Adrenal gland (tissue), 5 donors: ENCODE results near the gene PRDM15.

Source experiments
- POLR2A ChIP-seq, 2 donors: fragments of 450-650 bp; IDR thresholded peaks; one replicate each; pipeline ENCODE4 v1.6.1; 2017; ENCODE audit warnings: antibody characterized with exemption in 2 of 2, mild to moderate bottlenecking in 2 of 2, moderate library complexity in 1 of 2
- TF ChIP-seq, protein P1 (sequence below), 6 experiments: fragments of 450-650 bp in 4 of 6; fragments of 200-600 bp in 2 of 6; sonication (generic) in 1 of 6; IDR thresholded peaks; 1 replicate in 5 of 6; 2 replicates in 1 of 6; pipeline versions ENCODE4 v1.5.1 to v1.8.0; 2016 to 2021; ENCODE audit warnings: antibody characterized with exemption in 6 of 6, mild to moderate bottlenecking in 2 of 6, moderate library complexity in 1 of 6
- donor health status: DM: no; HTN: no; CAD: no.

DNA sequence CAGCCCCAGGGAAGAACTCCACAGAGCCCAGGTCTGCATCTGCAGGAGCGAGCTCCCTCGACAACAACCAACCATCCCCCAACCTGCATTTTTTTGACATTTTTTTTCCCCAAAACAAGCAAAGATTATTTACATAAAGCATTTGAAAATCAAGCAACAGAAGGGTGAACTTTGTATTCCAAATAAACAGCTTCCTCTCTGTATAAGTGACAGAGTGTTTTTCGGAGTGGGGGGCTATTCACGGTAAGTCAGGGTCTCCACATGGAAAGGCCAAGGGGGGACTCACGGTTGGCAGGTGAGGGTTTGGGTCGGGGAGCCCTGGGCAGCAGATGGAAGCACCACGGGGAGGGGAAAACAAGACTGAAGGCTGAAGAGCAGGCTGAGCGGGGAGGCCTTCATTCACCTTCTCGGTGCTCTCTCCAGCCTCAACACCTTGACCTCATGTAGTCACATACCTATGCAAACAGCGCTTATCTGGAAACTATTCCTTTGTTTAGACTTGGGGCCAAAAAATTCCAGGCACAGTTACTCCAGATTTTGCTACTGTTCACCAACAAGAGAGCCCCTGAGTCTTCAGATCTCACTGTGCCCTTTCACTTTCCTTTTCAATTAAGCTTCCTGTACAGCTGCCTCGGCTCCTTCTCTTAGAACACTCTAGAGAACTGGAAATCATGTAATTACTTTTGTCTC, 47.1 kb upstream of the PRDM15 start:
- TF ChIP-seq, protein P1, sequence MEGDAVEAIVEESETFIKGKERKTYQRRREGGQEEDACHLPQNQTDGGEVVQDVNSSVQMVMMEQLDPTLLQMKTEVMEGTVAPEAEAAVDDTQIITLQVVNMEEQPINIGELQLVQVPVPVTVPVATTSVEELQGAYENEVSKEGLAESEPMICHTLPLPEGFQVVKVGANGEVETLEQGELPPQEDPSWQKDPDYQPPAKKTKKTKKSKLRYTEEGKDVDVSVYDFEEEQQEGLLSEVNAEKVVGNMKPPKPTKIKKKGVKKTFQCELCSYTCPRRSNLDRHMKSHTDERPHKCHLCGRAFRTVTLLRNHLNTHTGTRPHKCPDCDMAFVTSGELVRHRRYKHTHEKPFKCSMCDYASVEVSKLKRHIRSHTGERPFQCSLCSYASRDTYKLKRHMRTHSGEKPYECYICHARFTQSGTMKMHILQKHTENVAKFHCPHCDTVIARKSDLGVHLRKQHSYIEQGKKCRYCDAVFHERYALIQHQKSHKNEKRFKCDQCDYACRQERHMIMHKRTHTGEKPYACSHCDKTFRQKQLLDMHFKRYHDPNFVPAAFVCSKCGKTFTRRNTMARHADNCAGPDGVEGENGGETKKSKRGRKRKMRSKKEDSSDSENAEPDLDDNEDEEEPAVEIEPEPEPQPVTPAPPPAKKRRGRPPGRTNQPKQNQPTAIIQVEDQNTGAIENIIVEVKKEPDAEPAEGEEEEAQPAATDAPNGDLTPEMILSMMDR (IDR thresholded peaks at IDR 0.05), result no peak
- TF ChIP-seq POLR2A (IDR thresholded peaks at IDR 0.05), result peak in 1 of 2 donors; percentile 17
